ENCODE results near the gene PVALEF.

GRCh38 chr17:81188491-81188840 is 23.2 kb downstream of the PVALEF start:
- TF ChIP-seq POLR2A (IDR thresholded peaks at IDR 0.05; ENCODE audit: control extremely low read depth in 1 of 2, low read depth in 2 of 2, low read length in 2 of 2) (no peak), GABPA (IDR thresholded peaks at IDR 0.05; ENCODE audit: borderline replicate concordance, insufficient read depth, low read length) (no peak)
